Activated T-helper 1 cell treated with anti-CD3 and anti-CD28 coated beads, Interleukin-12 subunit alpha, Interleukin-12 subunit beta, Interleukin-2, Interleukin-4 antibody, amounts not matched to agents 30 ng/mL and 10 ng/mL and 1 ng/mL, durations not matched to agents 14 hours and 24 hours and 36 hours (primary cell): ENCODE results near the gene OR2AT4. TPM values are rescaled to one million over a fixed set of nuclear protein-coding genes. Genes with fewer than 3 reads are reported as not detected.
A peak's percentile ranks its signal among the peaks of the same experiment; 100 is the strongest.

Experiments used
- DNase-seq: peaks from one replicate; pipeline ENCODE4 v3.0.0; 2021; ENCODE audit warnings: low spot score
- H3K27ac Mint-ChIP-seq: one replicate; pipeline ENCODE4 v1.8.0; 2021; ENCODE audit warnings: mild to moderate bottlenecking, mixed read lengths
- H3K27me3 Mint-ChIP-seq: one replicate; pipeline ENCODE4 v1.8.0; 2022; ENCODE audit warnings: mild to moderate bottlenecking, moderate library complexity, mixed read lengths; ENCODE audit not compliant: insufficient read depth
- H3K36me3 Mint-ChIP-seq: one replicate; pipeline ENCODE4 v1.8.0; 2021; ENCODE audit warnings: low read depth, mixed read lengths
- H3K4me1 Mint-ChIP-seq: one replicate; pipeline ENCODE4 v1.8.0; 2021; ENCODE audit warnings: low read depth, mixed read lengths
- H3K4me3 Mint-ChIP-seq: one replicate; pipeline ENCODE4 v1.8.0; 2021; ENCODE audit warnings: mild to moderate bottlenecking, moderate library complexity, mixed read lengths
- H3K9me3 Mint-ChIP-seq: one replicate; pipeline ENCODE4 v1.8.0; 2021; ENCODE audit warnings: mixed read lengths
- intact Hi-C: fragments of 100-400 bp; cut with micrococcal nuclease; formaldehyde crosslinking; loops from one replicate; pipeline ENCODE4 v1.15.1; 2024
- total RNA-seq: library from RNA; stranded (reverse); gene quantifications from 2 replicates; pipeline ENCODE4 v1.2.3, GENCODE V29; 2022

Gene OR2AT4
- total RNA-seq, result not detected in 2 replicates

DNA sequence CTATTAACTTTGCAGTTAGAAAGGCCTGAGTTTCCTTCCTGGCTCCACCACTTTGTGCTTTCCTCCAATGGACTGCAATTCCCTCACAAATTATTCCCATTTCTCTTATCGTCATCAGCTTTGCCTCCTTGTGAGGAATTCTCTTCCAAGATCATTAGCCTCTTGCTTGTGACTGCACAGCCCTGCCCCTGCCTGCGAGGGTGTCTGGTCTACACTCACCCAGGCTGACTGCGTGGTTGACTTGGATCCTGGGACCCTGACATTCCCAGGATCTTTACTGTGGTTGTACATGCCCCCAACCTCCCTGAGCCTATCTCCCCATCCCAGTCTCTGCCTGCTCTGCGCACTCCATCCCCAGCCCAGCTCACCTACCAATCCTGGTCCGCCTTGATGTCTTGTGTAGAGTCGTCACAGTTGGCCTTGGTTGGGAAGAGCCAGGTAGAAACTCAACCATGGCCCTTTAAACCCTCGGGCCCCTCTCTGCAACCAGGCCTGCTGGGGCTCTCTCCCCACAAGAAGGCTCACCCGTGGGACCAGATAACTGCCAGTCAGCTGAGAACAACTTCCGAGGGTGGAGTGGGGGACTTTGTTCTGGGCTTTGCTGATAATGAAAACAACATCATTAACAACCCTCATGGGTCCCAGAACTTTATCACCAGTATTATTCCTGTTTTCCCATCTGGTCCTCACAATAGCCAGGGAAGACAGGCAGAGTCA, at the start of gene OR2AT4:
TSS of gene OR2AT4 (minus strand) at position 421 of the 717 bp plus-strand sequence.
- no peak for DNase-seq
- intact Hi-C loops, result no loop called here
- H3K9me3 Mint-ChIP-seq, result peaks cover 4% of the 10 kb centered on the region
- H3K27ac Mint-ChIP-seq, result no peak within 1 kb of the TSS
- peaks cover 11% of the 10 kb centered on the region for H3K27me3 Mint-ChIP-seq
- peaks cover 9% of the 10 kb centered on the region for H3K4me1 Mint-ChIP-seq
- no peak within 1 kb of the TSS for H3K4me3 Mint-ChIP-seq
- no peaks in the 10 kb centered on the region for H3K36me3 Mint-ChIP-seq

DNA sequence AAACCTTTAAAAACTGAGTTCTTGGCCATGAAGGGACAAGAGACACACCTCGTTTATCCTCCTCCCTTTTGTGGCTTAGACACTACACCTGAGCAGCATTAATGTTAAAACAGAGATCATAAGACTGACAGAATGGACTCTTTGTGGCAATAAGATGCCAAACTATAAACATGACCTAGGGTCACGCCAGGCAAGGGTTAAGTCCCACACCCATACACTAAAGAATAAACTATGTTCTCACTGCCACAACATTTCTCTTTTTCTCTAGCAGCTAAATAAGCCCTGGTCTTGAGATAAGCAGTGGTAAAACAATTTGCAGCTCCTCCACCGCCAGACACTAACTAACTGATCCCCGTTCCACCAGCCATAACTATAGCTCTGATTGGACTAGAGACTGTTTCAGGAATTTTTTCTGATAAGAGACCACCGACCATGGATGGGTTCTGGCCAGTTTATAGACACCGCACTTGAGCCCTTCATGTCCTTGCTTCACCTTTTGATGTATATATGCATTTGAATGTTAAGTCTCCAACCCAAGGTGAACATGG, 49.4 kb upstream of the OR2AT4 start:
- Mint-ChIP-seq H3K4me1 (peaks cover 64% of the 10 kb centered on the region), H3K27me3 (peaks cover 8% of the 10 kb centered on the region), H3K9me3 (no peaks in the 10 kb centered on the region), H3K36me3 (peaks cover 2% of the 10 kb centered on the region), H3K27ac (no peak overlapping the region), H3K4me3 (no peak overlapping the region)
- DNase-seq, result no peak
- intact Hi-C loops, result loop anchor here (2.0 to 10.0 kb wide), 2 partner anchors 29 to 389 kb away; no protein-coding TSS in a partner anchor

DNA sequence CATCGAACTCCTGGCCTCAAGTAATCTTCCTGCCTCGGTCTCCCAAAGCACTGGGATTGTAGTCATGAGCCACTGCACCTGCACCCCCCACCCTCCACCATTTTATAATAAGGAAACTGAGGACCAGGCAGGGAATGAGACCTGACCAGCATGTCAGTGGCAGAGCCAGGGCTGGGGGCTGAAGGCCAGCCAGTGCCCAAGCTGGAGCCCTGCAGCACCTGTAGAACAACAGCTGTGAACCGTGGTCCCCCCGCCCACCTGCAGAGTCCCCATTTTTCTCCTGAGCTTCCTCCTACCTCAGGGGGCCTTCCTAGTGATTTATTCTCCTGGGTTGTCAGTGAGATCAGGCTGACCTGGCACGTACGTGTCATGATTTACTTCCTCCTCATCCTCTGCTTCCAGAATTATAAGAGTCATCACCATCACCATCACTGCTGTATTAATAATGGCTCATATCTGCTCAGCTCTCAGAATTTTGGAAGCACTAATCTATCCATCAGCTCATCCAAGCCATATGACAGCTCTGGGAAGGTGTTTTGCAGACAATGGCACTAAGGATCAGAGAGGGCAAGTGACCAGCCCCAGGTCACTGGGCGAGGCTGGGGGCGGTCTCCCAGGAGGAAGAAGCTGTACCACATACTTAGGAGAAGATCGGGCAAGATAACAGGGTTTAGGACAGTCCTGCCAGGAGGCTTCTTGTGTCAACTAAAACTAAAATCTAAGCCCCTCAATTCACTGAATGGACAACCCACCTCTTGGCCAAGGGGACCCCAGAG, 48.7 kb upstream of the OR2AT4 start:
- Mint-ChIP-seq H3K4me3 (no peak overlapping the region), H3K9me3 (no peaks in the 10 kb centered on the region), H3K36me3 (peaks cover 2% of the 10 kb centered on the region), H3K27me3 (peaks cover 4% of the 10 kb centered on the region), H3K27ac (no peak overlapping the region), H3K4me1 (peaks cover 66% of the 10 kb centered on the region)
- DNase-seq, result no peak
- intact Hi-C loops, result loop anchor here (2.0 to 10.0 kb wide), 2 partner anchors 29 to 389 kb away; no protein-coding TSS in a partner anchor

DNA sequence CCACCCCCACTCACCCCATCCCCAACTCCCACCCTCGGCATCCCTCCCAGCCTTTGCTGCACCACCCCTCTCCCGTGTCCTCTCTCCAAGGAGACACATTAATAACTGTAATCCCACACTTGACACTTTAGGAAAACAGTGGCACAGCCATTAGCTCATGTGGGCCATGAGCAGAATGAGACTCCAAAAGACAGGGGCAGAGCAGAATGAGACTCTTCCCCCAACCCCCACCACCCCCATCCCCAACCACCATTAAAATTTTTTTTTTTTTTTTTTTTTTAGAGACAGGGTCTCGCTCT, 48.0 kb upstream of the OR2AT4 start:
- intact Hi-C loops, result loop anchor here (2.0 to 10.0 kb wide), 5 partner anchors 30 to 552 kb away; partner anchors contain the start of genes POLD3, SPCS2 and XRRA1
- no peak overlapping the region for H3K27ac Mint-ChIP-seq
- H3K27me3 Mint-ChIP-seq, result peaks cover 4% of the 10 kb centered on the region
- H3K4me3 Mint-ChIP-seq, result no peak overlapping the region
- no peaks in the 10 kb centered on the region for H3K9me3 Mint-ChIP-seq
- DNase-seq, result no peak
- peaks cover 68% of the 10 kb centered on the region for H3K4me1 Mint-ChIP-seq
- H3K36me3 Mint-ChIP-seq, result peaks cover 2% of the 10 kb centered on the region

DNA sequence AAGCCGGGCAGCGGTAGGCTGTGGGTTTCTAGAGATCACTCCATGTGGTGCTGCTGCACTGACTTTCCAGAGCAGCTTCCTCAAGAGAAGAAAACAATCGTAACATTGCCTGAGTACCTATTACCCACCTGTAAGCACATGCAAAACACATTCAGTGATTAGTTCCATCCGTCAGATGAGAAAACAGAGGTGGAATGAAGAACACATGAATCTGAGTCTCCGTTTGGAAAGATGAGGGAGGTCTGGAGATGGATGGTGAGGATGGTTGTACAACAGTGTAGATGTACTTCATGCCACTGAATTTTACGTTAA, 46.7 kb upstream of the OR2AT4 start:
- Mint-ChIP-seq H3K27ac (peak overlapping the region; percentile 88), H3K4me1 (peaks cover 68% of the 10 kb centered on the region), H3K9me3 (no peaks in the 10 kb centered on the region), H3K4me3 (peak overlapping the region; percentile 63), H3K36me3 (peaks cover 2% of the 10 kb centered on the region), H3K27me3 (peaks cover 7% of the 10 kb centered on the region)
- DNase-seq, result no peak
- intact Hi-C loops, result loop anchor here (1.0 to 10.0 kb wide), 8 partner anchors 71 to 551 kb away; partner anchors contain the start of genes POLD3, SPCS2 and XRRA1

DNA sequence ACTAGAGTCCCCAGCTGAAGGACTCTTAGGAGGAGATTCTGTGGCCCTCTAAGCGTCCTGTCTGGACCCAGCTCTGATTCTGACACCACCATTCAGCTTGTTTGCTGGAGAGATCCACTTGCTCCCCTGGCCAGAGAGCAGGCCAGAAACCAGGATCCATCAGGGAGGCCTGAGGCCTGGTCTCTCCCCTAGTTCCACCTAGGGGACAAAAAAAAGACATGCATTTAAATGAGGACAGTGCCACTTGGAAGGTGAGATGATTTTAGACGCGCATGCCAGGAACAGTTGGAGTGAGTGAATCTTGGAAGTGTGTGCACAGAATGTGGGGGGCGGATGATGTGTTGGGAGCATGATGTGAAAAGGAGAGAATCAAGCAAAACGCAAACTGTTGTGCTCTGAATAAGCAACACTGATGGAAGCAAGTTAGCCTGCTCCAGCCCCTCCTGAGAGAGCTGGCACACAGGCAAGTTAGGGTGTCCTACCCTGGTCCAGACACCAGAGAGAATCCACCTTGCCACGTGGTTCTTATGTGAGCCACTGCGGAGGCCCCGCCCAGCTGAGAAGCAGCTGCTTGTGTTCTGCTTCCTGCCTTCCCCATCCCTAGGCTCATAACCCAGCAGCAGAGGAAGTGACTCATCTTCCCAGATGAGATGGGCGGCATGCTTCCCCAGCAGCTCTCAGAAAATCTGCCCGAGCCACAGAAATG, 46.2 kb upstream of the OR2AT4 start:
- Mint-ChIP-seq H3K36me3 (peaks cover 2% of the 10 kb centered on the region), H3K27ac (peak overlapping the region; percentile 88), H3K4me3 (peak overlapping the region; percentile 63), H3K27me3 (peaks cover 11% of the 10 kb centered on the region), H3K4me1 (peaks cover 63% of the 10 kb centered on the region), H3K9me3 (no peaks in the 10 kb centered on the region)
- intact Hi-C loops, result loop anchor here (1.0 to 10.0 kb wide), 8 partner anchors 72 to 551 kb away; partner anchors contain the start of genes POLD3, SPCS2 and XRRA1
- DNase-seq, result peak; percentile 76

DNA sequence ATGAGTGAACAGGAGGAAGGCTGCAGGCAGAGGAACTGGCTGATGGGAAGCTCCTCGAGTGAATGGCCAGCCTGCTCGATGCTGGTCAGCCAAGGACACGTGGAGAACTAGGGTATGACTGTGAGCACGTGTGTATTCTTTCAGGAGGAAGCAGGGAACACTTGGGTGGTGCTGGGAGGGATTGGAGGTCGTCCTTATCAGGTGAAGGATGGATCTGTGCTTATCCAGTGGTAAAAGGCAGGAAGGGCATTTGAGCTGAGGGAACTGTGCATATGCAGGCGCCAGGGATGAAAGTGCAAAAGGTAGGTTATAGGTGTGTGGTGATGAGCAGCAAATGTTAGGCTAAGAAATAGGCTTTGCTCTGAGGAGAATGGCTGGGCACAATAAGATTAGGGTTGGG, 44.5 kb upstream of the OR2AT4 start:
- peaks cover 12% of the 10 kb centered on the region for H3K27me3 Mint-ChIP-seq
- no peak overlapping the region for H3K4me3 Mint-ChIP-seq
- H3K36me3 Mint-ChIP-seq, result peaks cover 2% of the 10 kb centered on the region
- H3K27ac Mint-ChIP-seq, result no peak overlapping the region
- intact Hi-C loops, result loop anchor here (5.0 to 10.0 kb wide), 4 partner anchors 194 to 549 kb away; partner anchors contain the start of genes POLD3, SPCS2 and XRRA1
- H3K9me3 Mint-ChIP-seq, result no peaks in the 10 kb centered on the region
- H3K4me1 Mint-ChIP-seq, result peaks cover 48% of the 10 kb centered on the region
- DNase-seq, result no peak

DNA sequence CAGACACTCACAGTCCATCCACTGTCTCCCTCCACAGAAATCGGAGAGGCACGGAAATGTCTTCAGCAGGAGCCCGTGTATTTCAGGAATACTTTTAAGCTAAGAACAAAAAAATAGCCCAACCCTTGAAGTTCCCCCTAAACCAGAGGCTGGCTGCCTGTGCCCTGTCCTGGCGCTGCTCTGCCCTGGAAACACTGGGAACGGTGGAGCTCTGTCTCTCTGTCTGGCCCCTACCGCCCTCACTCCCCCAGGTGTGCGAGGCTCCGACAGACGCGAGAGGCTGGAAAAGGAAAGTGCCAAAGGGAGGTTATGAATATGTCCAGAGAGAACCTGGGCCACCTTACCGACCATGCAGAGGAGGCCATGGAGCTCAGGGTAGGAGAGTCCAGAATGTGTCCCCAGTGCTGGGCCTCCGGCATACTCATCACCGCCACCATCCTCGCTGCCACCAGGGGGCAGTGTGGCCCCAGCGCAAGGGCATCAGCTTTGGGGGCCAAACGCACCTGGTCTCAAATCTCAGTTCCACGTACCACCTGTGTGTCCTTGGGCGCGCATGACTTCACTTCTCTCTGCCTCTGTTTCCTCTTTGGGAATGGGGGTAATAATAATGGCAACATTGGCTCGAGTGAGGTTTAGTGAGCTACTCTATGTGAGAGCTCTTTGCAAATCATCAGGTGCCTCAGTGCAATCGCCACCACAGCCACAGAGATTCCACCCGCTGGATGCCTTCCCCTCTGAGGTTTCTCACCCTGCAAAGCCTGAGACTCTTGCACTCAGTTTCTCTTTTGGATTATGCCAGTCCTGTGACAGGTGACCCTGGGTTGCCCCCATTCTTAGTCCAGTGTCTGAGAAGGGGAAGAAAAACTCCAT, 43.8 kb upstream of the OR2AT4 start:
- H3K4me3 Mint-ChIP-seq, result no peak overlapping the region
- DNase-seq, result peak; percentile 70
- H3K36me3 Mint-ChIP-seq, result peaks cover 2% of the 10 kb centered on the region
- peaks cover 44% of the 10 kb centered on the region for H3K4me1 Mint-ChIP-seq
- no peaks in the 10 kb centered on the region for H3K9me3 Mint-ChIP-seq
- H3K27ac Mint-ChIP-seq, result no peak overlapping the region
- intact Hi-C loops, result loop anchor here (1.0 to 10.0 kb wide), 6 partner anchors 65 to 548 kb away; partner anchors contain the start of genes POLD3, SPCS2 and XRRA1
- H3K27me3 Mint-ChIP-seq, result peaks cover 15% of the 10 kb centered on the region

DNA sequence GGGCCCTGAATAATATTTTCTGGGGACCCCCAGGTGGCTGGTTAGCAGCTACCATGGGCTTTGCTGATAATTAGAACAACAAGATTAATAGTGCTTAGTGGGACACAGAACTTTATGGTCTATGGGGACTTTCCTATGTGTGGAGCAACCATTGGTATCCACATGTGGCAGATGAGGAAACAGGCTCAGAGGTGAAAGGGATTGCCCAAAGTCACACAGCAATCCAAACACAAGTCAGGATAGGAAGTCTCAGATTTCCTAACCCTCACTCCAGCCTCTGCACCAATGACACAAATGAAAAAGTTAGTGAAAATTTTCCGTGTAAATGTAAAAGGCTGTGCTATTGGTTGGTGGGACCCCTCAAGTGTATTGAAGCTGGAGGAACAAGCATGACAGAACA, 39.0 kb upstream of the OR2AT4 start:
- Mint-ChIP-seq H3K36me3 (no peaks in the 10 kb centered on the region), H3K27ac (no peak overlapping the region), H3K27me3 (peaks cover 36% of the 10 kb centered on the region), H3K9me3 (no peaks in the 10 kb centered on the region), H3K4me3 (no peak overlapping the region), H3K4me1 (peaks cover 5% of the 10 kb centered on the region)
- intact Hi-C loops, result no loop called here
- no peak for DNase-seq

DNA sequence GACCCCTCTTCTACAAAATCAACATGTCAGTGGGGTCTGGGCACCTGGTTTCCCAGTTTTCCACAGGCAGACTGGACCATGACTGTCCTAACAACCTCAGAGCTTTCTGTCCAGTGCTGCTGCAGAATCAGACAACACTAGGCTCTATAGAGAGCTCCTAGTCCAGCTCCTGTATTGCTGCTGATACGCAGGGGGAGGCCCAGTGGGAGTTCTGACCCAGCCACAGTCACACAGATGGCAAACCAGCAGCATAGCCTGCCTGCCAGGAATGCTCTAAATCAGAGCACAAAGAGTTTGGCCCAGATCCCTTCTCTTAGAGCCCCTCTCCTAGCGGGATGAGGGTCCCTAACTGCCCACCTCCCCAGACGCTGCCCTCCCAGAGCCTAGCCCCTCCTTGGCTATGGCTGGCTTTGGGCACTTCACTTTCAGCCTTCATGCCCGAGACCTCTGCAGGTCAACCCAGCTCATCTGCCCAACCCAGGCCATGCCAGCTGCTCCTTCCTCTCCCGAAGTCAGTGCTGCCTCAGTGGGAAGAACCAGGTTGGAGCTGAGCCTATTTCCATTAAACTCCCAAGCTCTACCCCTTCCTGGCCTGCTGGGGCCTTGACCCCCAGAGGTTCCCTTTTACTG, 38.5 kb upstream of the OR2AT4 start:
- no peaks in the 10 kb centered on the region for H3K9me3 Mint-ChIP-seq
- no peak overlapping the region for H3K4me3 Mint-ChIP-seq
- peaks cover 36% of the 10 kb centered on the region for H3K27me3 Mint-ChIP-seq
- DNase-seq, result no peak
- no peak overlapping the region for H3K27ac Mint-ChIP-seq
- intact Hi-C loops, result no loop called here
- no peaks in the 10 kb centered on the region for H3K4me1 Mint-ChIP-seq
- H3K36me3 Mint-ChIP-seq, result no peaks in the 10 kb centered on the region

DNA sequence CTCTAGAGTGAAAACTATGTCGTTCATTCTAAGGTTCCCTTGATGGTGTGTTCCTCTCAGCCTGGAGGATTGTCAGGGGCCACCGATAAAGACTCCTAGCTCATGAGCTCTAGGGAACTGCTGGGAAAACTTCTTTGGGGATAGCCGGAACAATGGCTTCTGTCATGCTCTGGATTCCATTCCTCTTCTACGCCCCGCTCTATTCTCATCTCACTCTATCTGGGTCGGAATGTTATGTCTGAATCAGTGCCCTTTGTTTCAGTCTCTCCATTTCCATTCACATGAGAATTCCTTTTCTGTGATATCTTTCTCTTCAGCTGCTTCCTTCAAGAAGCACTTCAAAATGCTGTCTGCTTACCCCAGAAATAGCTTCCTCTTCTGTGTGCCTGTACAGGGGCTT, 37.3 kb upstream of the OR2AT4 start:
- H3K4me3 Mint-ChIP-seq, result no peak overlapping the region
- H3K27me3 Mint-ChIP-seq, result peaks cover 33% of the 10 kb centered on the region
- H3K36me3 Mint-ChIP-seq, result no peaks in the 10 kb centered on the region
- H3K4me1 Mint-ChIP-seq, result no peaks in the 10 kb centered on the region
- H3K9me3 Mint-ChIP-seq, result no peaks in the 10 kb centered on the region
- intact Hi-C loops, result no loop called here
- DNase-seq, result no peak
- H3K27ac Mint-ChIP-seq, result no peak overlapping the region
